KOPT-K1 (cell line): ENCODE data around the gene EPN1.

Source experiments
- H3K27ac ChIP-seq: fragments of 200-600 bp; sonication (generic); 2 replicates; pipeline ENCODE4 v1.5.1; 2016; ENCODE audit warnings: antibody characterized with exemption, mild to moderate bottlenecking, low read depth, low read length; ENCODE audit not compliant: poor library complexity, severe bottlenecking
- H3K36me3 ChIP-seq: fragments of 200-600 bp; sonication (generic); 2 replicates; pipeline ENCODE4 v1.5.1; 2017; ENCODE audit warnings: antibody characterized with exemption, mild to moderate bottlenecking, low read length, moderate library complexity; ENCODE audit not compliant: insufficient read depth
- H3K9me3 ChIP-seq: fragments of 200-600 bp; sonication (generic); 2 replicates; pipeline ENCODE4 v1.5.1; 2017; ENCODE audit warnings: antibody characterized with exemption, low read length, mild to moderate bottlenecking; ENCODE audit not compliant: insufficient read depth, poor library complexity, severe bottlenecking

Gene EPN1

DNA sequence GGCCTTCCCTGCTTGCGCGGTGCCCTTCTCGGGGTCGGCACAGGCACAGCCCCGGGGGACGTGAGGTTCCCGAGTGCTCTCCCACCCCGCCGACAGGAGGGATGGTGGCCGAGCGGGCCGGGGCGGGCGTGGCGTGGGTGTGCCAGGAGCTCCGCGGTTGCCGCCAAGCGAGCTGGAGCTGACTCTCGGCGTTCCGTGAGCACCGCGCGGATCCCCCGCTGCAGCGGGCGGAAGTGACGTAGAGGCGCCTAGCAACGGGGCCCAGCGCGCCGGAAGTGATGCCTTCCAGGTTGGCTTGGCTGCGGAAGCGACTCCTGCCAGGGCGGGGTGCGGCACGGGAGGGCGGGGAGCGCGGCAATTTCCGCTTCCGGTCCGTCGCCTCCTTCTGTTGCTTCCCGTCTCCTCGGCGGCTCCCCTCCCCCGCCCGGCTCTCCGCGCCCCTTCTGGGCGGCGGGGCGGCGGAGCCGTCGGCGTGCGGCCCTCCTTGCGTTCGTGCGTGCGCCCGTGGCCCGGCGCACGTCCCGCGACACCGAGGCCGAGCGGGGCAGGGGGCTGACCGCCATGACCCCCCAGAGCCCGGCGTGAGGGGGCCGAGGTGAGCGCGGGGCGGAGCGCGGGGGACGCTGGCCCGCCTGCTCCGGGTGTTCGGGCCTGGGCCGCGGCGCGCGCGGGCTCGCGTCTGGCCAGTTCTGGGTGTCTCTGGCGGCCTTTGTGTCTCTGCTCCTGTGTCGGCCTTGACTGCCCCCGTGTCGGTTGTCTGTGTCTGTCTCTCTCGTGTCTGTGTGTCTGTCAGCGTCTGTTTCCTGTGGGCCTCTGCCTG lies at the start of gene EPN1:
TSS of gene EPN1 (plus strand) at position 386 of the 820 bp plus-strand sequence. CDS start 3,402 bp downstream, outside the sequence.
- Histone ChIP-seq H3K27ac (peak within 1 kb of the TSS; percentile 89), H3K9me3 (no peaks in the 10 kb centered on the region), H3K36me3 (peaks cover 75% of the 10 kb centered on the region)

DNA sequence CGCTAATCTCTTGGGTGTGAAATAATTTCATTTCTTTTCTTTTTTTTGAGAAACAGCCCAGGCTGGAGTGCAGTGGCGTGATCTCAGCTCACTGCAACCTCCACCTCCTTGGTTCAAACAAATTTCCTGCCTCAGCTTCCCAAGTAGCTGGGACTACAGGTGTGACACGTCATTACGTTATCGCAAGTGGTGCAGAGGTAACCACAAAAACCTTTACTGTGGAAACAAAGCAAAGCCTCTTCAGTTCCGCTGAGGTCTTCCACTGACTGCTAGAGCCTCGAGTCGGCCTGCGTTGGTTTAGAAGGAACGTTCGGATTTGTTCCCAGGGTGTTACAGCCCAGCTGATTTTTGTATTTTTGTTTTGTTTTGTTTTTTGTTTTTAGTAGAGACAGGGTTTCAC lies 48.7 kb upstream of the EPN1 start:
- Histone ChIP-seq H3K9me3 (no peaks in the 10 kb centered on the region), H3K27ac (no peak overlapping the region), H3K36me3 (no peaks in the 10 kb centered on the region)

DNA sequence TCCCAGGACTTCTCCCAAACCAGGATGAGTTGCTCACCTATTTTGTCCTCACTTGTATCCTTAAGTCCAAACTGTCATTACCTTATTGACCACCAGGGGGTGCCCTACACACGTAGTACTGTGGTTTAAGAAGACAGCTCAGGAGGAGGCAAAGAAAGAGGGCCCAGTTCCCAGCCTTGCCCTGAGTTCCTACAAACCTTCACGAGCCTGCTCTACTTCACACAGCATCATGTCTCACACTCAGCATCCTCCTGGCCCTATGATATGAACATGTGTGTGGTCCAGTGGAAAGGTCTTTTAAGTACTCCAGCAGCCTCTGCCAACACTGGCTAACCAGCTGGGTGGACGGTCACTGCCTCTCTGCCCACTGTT lies 42.6 kb upstream of the EPN1 start:
- Histone ChIP-seq H3K9me3 (no peaks in the 10 kb centered on the region), H3K27ac (no peak overlapping the region), H3K36me3 (no peaks in the 10 kb centered on the region)

DNA sequence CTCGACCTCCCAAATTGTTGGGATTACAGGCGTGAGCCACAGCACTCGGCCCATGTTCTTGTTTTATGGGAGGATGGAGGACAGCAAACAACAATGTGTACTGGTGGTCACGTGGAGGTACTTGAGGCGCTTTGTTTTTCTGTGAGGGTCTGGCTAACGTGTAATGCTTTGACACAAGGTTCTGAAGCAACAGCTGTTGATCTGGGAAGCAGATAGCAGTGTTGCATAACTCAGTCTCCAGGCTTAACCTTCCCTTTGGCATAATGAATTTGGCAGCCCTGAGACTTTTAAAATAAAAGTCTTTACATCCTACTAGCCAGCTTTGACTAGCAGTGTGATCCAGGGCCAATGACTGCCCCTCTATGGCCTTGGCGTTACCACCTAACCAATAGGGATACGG lies 41.2 kb upstream of the EPN1 start:
- Histone ChIP-seq H3K9me3 (no peaks in the 10 kb centered on the region), H3K36me3 (no peaks in the 10 kb centered on the region), H3K27ac (no peak overlapping the region)

GRCh38 chr19:55635334-55635717 lies 39.7 kb upstream of the EPN1 start:
- no peaks in the 10 kb centered on the region for H3K9me3 ChIP-seq
- no peaks in the 10 kb centered on the region for H3K36me3 ChIP-seq
- H3K27ac ChIP-seq: peak overlapping the region; percentile 83

DNA sequence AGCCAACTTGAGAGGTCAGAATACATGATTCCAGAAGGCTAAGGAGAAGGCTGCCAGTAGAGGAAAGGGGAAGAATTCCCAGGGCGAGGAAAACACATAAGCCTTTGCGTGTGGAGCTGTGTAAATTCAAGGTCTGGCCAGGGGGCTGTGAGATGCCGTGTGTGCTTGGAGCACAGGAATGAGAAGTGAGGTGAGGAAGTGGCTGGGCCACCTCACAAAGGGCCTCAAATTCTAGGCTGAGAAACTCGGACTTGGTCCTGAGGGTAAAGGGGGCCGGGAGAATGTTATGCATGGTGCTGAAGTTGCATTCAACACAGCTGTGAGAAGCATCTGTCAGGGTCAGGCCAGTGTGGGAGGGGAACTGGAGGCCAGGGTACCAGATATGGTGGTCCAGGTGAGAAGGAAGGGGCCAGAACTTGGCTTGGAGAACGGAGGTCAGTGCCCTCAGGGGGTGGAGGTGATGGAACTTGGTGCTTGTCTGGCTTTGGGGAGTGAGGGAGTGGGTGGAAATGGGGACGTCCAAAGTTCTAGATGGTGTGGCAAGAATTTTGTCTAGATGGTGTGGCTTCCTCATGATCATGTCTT lies 39.1 kb upstream of the EPN1 start:
- Histone ChIP-seq H3K9me3 (no peaks in the 10 kb centered on the region), H3K36me3 (no peaks in the 10 kb centered on the region), H3K27ac (peak overlapping the region; percentile 83)

GRCh38 chr19:55636723-55637122 lies 38.3 kb upstream of the EPN1 start:
- Histone ChIP-seq H3K36me3 (no peaks in the 10 kb centered on the region), H3K27ac (no peak overlapping the region), H3K9me3 (no peaks in the 10 kb centered on the region)

GRCh38 chr19:55637534-55637933 lies 37.5 kb upstream of the EPN1 start:
- H3K36me3 ChIP-seq: no peaks in the 10 kb centered on the region
- H3K9me3 ChIP-seq: no peaks in the 10 kb centered on the region
- H3K27ac ChIP-seq: no peak overlapping the region

- Histone ChIP-seq H3K9me3 (no peaks in the 10 kb centered on the region), H3K27ac (no peak overlapping the region)
Observed at GRCh38 chr19:55638864-55639359, 36.1 kb upstream of the EPN1 start.

GRCh38 chr19:55640043-55640576 lies 34.9 kb upstream of the EPN1 start:
- Histone ChIP-seq H3K27ac (peak overlapping the region; percentile 72), H3K9me3 (no peaks in the 10 kb centered on the region), H3K36me3 (peaks cover 7% of the 10 kb centered on the region)

More at GRCh38 chr19:55638864-55639359, 36.1 kb upstream of the EPN1 start:
- H3K36me3 ChIP-seq: no peaks in the 10 kb centered on the region

DNA sequence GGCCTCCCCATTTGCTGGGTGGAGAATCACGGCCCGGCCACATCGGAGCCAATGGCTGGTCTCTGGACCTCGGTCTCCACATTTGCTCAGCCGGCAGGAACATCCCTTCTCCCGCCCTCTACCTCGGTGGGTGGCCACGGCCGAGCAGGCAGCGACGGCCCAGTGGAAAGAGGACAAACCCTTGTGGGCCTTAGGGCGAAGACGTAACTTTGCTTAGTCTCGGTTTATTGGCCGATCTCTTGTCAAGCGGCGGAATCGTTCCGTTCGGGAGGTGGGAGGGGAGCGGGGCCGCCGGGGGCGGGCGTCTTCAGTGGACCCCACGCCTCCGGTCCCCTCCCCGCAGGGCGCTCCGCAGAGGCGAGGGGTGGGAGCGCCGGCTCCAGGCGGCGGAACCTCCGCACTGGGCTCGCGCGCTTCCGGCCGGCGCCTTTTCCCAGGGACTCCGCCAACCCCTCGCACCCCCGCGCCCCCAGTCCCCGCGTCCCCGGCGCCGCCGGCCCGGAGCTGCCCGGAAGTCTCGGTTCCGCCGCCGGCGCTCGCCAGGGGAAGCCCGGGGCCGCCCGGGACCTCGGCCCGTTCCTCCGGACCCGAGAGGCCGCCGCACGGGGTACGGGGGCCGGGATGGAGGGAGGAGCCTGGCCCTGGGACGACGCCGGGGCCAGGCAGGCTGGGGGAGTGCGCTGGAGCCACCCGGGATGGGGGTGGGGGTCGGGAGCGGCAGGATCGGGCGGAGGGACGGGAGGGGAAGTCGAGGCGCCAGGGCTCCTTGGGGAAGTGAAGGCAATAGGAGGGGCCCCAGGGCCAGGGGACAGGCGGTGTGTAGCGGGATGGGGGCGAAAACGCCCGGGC lies 34.2 kb upstream of the EPN1 start, which contains the start of gene ZNF580:
TSS of gene ZNF580 (plus strand) at position 426 of the 849 bp plus-strand sequence. CDS start 1,507 bp downstream, outside the sequence.
- H3K9me3 ChIP-seq: no peaks in the 10 kb centered on the region
- H3K36me3 ChIP-seq: peaks cover 14% of the 10 kb centered on the region
- peak within 1 kb of the TSS; percentile 72 for H3K27ac ChIP-seq

DNA sequence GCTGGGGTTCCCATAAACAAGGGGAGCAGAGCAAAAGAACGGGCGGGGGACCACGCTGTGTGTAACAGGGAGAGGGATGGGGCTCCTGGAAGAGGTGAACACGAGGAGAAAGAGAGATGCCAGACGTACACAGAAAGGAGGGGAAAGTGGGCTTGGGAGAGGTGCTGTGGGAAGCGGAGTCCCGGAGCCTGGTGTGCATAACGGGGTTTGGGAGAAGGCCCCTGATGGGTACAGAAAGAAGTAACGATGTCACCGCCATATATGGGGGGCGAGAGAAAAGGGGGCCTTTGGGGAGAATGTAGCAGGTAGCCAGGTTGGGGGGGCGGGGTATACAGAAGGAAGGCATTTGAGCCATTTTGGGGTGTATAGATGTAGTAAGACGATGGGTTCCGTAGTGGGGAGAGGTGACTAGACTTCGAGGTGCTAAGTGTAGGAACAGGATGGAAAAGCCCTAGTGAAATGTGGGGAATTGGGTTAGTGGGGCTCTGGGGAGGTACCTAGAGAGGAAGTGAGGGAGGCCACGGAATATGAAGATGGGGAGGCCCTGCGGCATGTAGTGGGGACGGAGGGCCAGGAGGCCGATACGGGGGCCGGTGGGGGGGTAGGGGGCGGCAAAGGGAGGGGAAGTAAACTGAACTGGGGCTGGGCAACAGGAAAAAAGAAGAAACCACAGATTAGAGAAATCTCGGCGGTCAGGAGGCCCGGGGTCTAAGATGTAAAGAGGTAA lies 33.4 kb upstream of the EPN1 start:
- H3K9me3 ChIP-seq: no peaks in the 10 kb centered on the region
- H3K36me3 ChIP-seq: peaks cover 19% of the 10 kb centered on the region
- H3K27ac ChIP-seq: peak overlapping the region; percentile 72

GRCh38 chr19:55642153-55643002 lies 32.6 kb upstream of the EPN1 start:
- peaks cover 19% of the 10 kb centered on the region for H3K36me3 ChIP-seq
- peak overlapping the region; percentile 72 for H3K27ac ChIP-seq

More at GRCh38 chr19:55642153-55643002, 32.6 kb upstream of the EPN1 start:
- no peaks in the 10 kb centered on the region for H3K9me3 ChIP-seq
